Muscle of arm (tissue), 14 donors: Measurements from ENCODE around the gene PRR5L. TPM values are rescaled to one million over a fixed set of nuclear protein-coding genes. Genes with fewer than 3 reads are reported as not detected.

Source experiments
- DNase-seq: peaks from one replicate; pipeline ENCODE4 v3.0.0-alpha.2; 2013
- long read RNA-seq, 11 donors: transcript quantifications; one replicate each; lab custom pipeline, GENCODE V29; 2026
- polyA plus RNA-seq, 12 donors: library from polyadenylated mRNA; unstranded; fragments of 120-200 nt; gene quantifications; one replicate each; pipeline ENCODE4 v1.2.1, GENCODE V29; 2013; ENCODE audit not compliant: insufficient read length in 12 of 12

The PRR5L gene
- polyA plus RNA-seq, result 1 to 10 TPM in 10 of 12 donors, not detected in 2; 5.0 to 9.3 (median 8.3) TPM
- long read RNA-seq, donor 1, partial matches to known transcripts, result 0 of 2 reads
- long read RNA-seq, donor 1, other reads (novel, unspliced or antisense), result 0 of 2 reads
- long read RNA-seq, donor 2, result 0 reads
- long read RNA-seq, donor 3, result 0 reads
- long read RNA-seq, donor 4, result 0 reads
- long read RNA-seq, donor 5, result 0 reads
- long read RNA-seq, donor 6, result 0 reads
- long read RNA-seq, donor 7, result 0 reads
- long read RNA-seq, donor 8, result 0 reads
- long read RNA-seq, donor 9, result 0 reads
- long read RNA-seq, donor 10, result 0 reads
- long read RNA-seq, donor 11, result 0 reads

DNA sequence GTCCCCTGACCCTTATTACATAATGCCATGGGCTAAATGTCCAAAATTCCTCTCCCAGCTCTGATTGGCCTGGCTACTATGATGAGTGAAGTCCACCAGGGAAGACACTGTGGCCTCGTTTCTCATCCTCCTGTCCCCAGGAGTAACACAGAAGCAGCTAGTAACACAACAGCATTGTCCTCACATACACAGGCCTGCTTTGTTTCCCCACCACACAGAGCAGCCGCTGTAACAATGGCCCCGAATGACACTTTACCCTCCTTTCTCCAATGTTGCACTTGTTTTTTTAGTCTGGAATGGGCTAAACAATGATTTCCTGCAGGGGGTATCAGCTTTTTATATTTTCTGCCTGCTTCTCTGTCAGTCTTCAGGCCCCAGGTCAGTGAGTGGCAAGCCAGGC is at the start of gene PRR5L:
TSS of gene PRR5L (plus strand) at position 363 of the 400 bp plus-strand sequence. CDS start 104,834 bp downstream, outside the sequence.
- DNase-seq, result no peak

GRCh38 chr11:36247493-36247892 is 48.6 kb upstream of the PRR5L start:
- no peak for DNase-seq

- no peak for DNase-seq
Measured at GRCh38 chr11:36248436-36248835, 47.7 kb upstream of the PRR5L start.

DNA sequence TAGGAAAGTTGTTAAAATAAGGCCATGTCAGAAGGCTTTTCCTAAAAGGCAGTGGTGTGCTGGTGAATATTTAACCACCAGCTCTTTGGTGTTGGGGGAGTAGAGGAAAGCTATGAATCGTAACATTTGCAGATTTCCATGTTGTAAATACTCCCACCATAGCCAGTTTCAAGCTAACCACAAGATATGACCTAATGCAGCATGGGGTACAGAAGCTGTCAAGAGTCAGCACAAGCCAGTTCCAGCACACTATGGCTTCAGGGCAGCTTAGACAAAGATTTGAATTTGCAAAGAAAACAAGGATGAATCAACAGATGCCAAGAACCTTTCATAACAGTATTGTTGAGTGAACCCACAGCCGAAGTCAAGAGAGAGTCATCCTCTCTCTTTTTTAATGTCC is 46.8 kb upstream of the PRR5L start:
- no peak for DNase-seq

DNA sequence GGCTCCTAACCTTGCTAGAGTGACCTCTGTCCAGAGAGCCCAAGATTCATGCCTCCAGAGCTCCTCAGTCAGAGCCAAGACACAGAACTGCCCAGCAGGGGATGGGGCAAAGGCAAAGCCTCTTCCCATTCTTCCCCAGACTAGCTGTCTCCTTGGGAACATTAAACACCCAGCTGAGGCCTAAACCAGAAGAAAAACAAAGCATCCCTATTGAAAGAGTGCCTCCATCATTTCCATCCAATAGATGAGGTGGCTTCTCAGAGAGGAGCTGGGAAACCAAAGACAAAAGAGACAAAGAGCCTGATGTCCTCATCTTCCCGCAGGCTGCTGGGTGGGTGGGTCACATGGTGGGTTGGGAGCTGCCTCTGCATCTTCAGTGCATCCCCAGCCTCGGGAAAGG is 44.3 kb upstream of the PRR5L start:
- no peak for DNase-seq

GRCh38 chr11:36253238-36253637 is 42.9 kb upstream of the PRR5L start:
- DNase-seq, result no peak

DNA sequence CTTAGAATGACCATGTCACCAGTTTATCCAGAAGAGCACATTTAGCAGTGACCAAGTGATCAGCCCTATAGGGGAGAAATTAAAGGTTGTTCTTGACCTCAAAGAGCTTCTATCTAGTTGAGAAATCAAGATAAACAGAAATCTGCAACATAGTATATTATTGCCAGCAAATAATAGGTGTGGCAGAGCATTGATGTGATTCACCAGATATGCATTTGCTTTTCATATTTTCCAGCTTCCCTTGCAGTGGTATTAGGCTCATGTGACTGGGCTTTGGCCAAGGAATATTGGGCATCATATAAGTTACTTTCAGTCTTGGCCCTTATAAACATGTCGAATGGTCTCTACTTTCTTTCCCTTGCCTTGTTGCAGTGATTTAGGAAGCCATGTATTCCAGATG is 41.4 kb upstream of the PRR5L start:
- DNase-seq, result no peak

GRCh38 chr11:36257351-36257750 is 38.7 kb upstream of the PRR5L start:
- DNase-seq, result no peak

GRCh38 chr11:36258730-36259360 is 37.2 kb upstream of the PRR5L start:
- DNase-seq, result peak; percentile 32

GRCh38 chr11:36261094-36261493 is 35.0 kb upstream of the PRR5L start:
- DNase-seq, result no peak

DNA sequence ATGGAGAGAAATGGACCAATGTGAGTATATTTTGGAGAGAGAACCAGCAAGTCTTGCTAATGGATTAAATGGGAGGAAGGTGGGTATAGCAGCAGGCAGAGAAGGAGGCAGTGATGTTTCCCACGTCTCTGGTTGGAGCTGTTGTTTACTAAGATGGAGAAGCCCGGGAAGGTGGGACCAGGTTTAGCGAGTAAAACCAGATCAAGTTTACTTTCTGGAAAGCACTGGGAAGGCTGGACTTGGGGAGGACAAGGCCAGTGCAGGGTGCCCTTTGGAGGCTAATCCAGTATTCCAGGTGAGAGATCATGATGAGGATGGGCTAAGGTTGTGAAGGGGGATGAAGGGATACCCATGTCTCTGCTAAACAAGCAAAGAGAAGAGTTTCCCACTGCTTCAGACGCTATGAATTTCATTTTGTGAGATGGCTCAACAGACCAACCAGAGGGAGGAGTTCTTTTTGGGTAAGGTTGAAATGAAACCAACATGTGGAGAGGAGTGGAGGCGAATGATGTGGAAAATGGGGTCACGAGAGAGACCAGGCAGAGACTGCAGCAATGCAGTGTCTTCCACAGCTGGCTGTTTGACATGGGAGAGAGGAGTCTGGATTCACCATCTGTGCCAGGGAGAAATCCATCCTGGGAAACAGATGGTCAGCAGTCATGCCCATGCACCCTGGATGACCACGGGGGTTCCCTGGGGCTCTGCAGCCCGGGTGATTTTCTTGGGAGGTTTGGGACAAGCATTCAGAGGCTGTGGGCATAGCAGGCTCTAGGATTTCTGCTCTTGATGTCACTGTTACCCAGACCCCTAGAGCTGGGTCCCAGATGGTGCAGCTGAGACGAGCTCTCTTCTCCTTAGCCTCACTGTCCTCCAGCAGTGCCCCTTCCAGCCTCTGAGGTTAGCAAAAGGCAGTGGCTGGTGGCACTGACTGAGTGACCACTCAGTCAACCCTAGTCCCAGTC is 31.8 kb upstream of the PRR5L start:
- no peak for DNase-seq

DNA sequence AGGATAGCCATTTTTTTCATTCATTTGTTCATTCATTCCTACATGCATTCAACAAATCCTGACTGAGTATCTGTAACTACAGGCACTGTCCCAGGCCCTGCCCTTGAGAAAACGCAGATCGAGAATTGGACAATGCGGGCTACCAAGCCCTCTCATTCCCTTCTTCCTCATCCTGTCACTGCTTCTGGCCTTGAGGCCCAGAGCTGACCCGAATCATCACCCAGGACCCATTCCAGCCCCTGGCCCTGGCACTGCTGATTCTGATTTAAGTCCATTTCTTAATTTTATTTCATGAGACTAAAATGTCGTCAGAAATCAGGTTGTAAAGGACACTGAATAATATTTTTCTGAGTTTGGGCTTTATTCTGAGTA is 31.1 kb upstream of the PRR5L start:
- DNase-seq, result no peak

DNA sequence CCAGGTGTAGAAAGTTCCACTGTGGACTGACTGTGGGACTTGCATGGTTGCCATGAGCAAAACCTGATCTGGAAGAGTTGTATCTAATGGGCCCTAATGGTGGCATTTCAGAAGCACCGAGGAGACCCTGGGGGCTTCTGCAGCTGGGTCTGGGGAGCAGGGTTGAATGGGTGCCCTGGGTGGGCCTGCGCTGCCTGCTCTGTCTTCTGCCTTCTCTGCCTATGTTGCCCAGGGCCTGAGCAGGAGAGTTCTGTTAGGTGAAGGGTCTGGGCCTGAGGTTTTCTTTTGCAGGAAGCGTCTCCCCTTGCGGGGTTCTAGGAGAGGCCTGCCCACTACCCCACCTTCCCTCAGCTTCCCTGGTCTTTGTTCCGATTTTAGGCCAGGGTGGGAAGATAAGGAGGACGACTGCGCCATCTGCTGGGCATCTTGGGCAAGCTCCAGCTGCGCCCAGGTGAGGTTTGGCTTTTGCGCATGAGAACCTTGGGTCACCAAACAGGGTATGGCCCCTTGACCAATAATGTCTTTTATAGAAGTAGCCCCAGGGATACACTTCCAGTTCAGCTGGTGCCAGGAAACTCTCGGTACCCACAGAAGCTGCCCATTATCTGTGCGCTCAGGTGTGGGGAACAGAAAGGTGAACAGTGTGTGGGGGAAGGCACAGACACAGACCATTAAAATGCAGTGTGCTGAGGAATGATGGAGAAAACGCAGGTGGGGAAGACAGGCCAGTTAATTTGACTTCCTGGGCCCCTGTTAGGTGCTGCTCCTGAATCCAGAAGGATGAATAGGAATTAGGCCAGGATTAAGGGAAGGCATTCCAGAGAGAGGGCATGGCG is 30.1 kb upstream of the PRR5L start:
- peak; percentile 59 for DNase-seq

GRCh38 chr11:36266767-36267166 is 29.3 kb upstream of the PRR5L start:
- no peak for DNase-seq

DNA sequence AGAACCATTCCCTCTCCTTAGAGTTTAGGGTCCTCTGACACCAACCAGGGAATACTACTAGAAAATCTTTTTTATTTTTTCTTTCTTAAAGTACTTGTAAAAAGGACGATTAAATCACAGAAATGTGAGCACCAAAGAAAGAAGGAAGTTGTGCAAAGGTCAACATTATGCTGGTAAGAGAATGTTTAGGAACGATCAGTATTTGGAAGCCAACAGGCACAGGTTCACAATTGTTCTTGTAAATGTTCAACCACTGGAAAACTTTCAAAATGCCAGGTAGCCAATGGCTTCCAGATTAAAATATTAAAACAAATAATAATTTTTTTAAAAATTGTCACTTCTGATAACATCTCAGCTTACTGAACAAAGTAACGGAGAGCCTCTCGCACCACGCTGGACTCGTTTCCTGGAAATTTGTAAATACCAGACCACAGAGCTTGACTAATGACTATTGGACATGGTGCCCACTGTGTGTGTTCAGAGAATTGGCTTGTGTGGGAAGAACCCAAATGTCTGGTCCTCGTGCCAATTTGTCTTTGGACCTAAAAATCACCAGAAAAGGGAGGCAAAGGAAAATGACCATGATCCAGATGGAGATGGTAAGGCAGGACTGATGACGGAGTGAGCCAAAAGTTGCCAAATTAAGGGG is 27.6 kb upstream of the PRR5L start:
- no peak for DNase-seq

DNA sequence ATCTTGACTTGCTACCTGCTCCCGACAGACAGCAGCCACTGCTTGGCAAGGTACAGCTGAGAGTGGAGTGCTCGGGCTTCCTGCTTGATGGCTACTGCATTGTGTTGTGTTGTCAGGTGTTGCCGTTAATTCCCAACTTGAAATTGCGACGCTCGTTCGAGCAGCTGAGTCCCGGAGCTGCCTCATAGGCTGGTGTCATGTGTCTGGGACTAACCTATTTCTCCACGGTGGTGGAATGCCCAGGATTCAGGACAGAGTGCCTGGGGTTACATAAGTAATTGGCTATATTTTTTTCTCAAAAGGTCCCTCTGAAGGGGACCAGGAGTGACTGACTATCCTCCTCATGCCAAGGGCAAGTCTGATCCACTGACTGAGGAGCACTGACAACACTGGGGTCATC is 25.4 kb upstream of the PRR5L start:
- no peak for DNase-seq

GRCh38 chr11:36271794-36272407 is 24.2 kb upstream of the PRR5L start:
- no peak for DNase-seq

DNA sequence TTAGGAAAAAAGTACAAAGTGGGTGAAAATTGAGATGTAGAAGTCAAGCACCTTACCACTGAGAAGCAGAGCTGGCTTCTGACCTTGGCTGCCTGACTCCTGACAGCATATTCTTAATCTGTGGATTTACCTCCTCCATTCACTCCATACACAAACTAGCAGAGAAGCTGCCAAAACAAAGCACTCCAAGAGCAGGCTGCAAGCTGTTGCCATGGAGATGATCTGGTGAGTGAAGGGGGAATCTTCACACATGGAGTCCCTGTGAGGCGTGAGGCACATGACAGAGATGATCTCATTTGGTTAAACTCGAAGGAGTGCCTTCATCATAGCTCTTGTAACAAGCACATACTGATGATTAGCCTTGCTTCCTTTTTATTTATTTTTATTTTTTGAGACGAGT is 23.0 kb upstream of the PRR5L start:
- DNase-seq, result no peak

GRCh38 chr11:36274414-36274813 is 21.7 kb upstream of the PRR5L start:
- no peak for DNase-seq

- DNase-seq, result no peak
Measured at GRCh38 chr11:36278531-36279282, 17.4 kb upstream of the PRR5L start.
